IgD-negative memory B cell (primary cell): ENCODE results near the gene CYLD. TPM values are rescaled to one million over a fixed set of nuclear protein-coding genes. Genes with fewer than 3 reads are reported as not detected.

Experiments
- H3K27ac Mint-ChIP-seq, 3 donors: one replicate each; pipeline ENCODE4 v1.8.0; 2020 to 2022; ENCODE audit warnings: mild to moderate bottlenecking in 3 of 3, mixed read lengths in 3 of 3, moderate library complexity in 1 of 3
- H3K27me3 Mint-ChIP-seq: one replicate; pipeline ENCODE4 v1.8.0; 2021; ENCODE audit warnings: mixed read lengths
- H3K36me3 Mint-ChIP-seq: one replicate; pipeline ENCODE4 v1.8.0; 2020; ENCODE audit warnings: mild to moderate bottlenecking, mixed read lengths
- H3K4me1 Mint-ChIP-seq, 3 donors: one replicate each; pipeline ENCODE4 v1.8.0; 2020 to 2022; ENCODE audit warnings: mixed read lengths in 3 of 3, mild to moderate bottlenecking in 1 of 3
- H3K4me3 Mint-ChIP-seq, 4 donors: one replicate each; pipeline ENCODE4 v1.8.0; 2020 to 2022; ENCODE audit warnings: mild to moderate bottlenecking in 4 of 4, mixed read lengths in 4 of 4, moderate library complexity in 3 of 4
- H3K9me3 Mint-ChIP-seq, 3 donors: one replicate each; pipeline ENCODE4 v1.8.0; 2020 to 2021; ENCODE audit warnings: mixed read lengths in 3 of 3, mild to moderate bottlenecking in 1 of 3
- polyA plus RNA-seq: library from polyadenylated mRNA; unstranded; fragments of 300-500 nt; fragmentation: Illumina TruSeq; gene quantifications from one replicate; pipeline ENCODE4 v1.2.3, GENCODE V29; 2021

The CYLD gene
- polyA plus RNA-seq, 1 donor from 2014 or later, result 78.2 TPM

- H3K36me3 Mint-ChIP-seq, result no peaks in the 10 kb centered on the region
- H3K4me3 Mint-ChIP-seq, result peak overlapping the region; percentile 65 to 94 (median 84)
- peaks cover 0 to 8% (median 3%) of the 10 kb centered on the region in 3 donors for H3K4me1 Mint-ChIP-seq
- H3K27ac Mint-ChIP-seq, result no peak overlapping the region
- peaks cover 32% of the 10 kb centered on the region for H3K27me3 Mint-ChIP-seq
- peaks cover 0 to 2% (median 0%) of the 10 kb centered on the region in 3 donors for H3K9me3 Mint-ChIP-seq
These were observed 98.2 kb downstream of the CYLD start for GRCh38 chr16:50839920-50840729.

- Mint-ChIP-seq H3K9me3 (peaks cover 0 to 2% (median 0%) of the 10 kb centered on the region in 3 donors), H3K4me1 (peaks cover 0 to 8% (median 3%) of the 10 kb centered on the region in 3 donors), H3K27me3 (peaks cover 36% of the 10 kb centered on the region), H3K4me3 (peak overlapping the region; percentile 65 to 94 (median 84)), H3K27ac (no peak overlapping the region), H3K36me3 (no peaks in the 10 kb centered on the region)
These were observed 99.4 kb downstream of the CYLD start for GRCh38 chr16:50841081-50841886.

GRCh38 chr16:50842013-50842505, 100.2 kb downstream of the CYLD start:
- Mint-ChIP-seq H3K4me1 (peaks cover 0 to 8% (median 3%) of the 10 kb centered on the region in 3 donors), H3K36me3 (no peaks in the 10 kb centered on the region), H3K27me3 (peaks cover 36% of the 10 kb centered on the region), H3K27ac (no peak overlapping the region), H3K4me3 (peak overlapping the region in 3 of 4 donors; percentile 36 to 94 (median 65)), H3K9me3 (peaks cover 0 to 2% (median 0%) of the 10 kb centered on the region in 3 donors)

- peaks cover 36% of the 10 kb centered on the region for H3K27me3 Mint-ChIP-seq
- H3K9me3 Mint-ChIP-seq, result peaks cover 0 to 2% (median 0%) of the 10 kb centered on the region in 3 donors
- peaks cover 0 to 8% (median 3%) of the 10 kb centered on the region in 3 donors for H3K4me1 Mint-ChIP-seq
- no peak overlapping the region for H3K27ac Mint-ChIP-seq
- no peaks in the 10 kb centered on the region for H3K36me3 Mint-ChIP-seq
- H3K4me3 Mint-ChIP-seq, result peak overlapping the region in 2 of 4 donors; percentile 8 to 57
These were observed 100.7 kb downstream of the CYLD start for GRCh38 chr16:50842589-50842988.

- Mint-ChIP-seq H3K4me3 (no peak overlapping the region), H3K36me3 (no peaks in the 10 kb centered on the region), H3K27me3 (peaks cover 29% of the 10 kb centered on the region)
These were observed 103.0 kb downstream of the CYLD start for GRCh38 chr16:50844840-50845239.

GRCh38 chr16:50845296-50845695, 103.4 kb downstream of the CYLD start:
- no peak overlapping the region for H3K27ac Mint-ChIP-seq
- H3K27me3 Mint-ChIP-seq, result peaks cover 24% of the 10 kb centered on the region
- no peak overlapping the region for H3K4me3 Mint-ChIP-seq
- H3K36me3 Mint-ChIP-seq, result no peaks in the 10 kb centered on the region
- peaks cover 0 to 8% (median 3%) of the 10 kb centered on the region in 3 donors for H3K4me1 Mint-ChIP-seq
- H3K9me3 Mint-ChIP-seq, result no peaks in the 10 kb centered on the region

More at GRCh38 chr16:50844840-50845239, 103.0 kb downstream of the CYLD start:
- Mint-ChIP-seq H3K9me3 (no peaks in the 10 kb centered on the region), H3K4me1 (peaks cover 0 to 8% (median 3%) of the 10 kb centered on the region in 3 donors), H3K27ac (no peak overlapping the region)

- H3K4me3 Mint-ChIP-seq, result no peak overlapping the region
- H3K27me3 Mint-ChIP-seq, result peaks cover 20% of the 10 kb centered on the region
- H3K36me3 Mint-ChIP-seq, result no peaks in the 10 kb centered on the region
- H3K9me3 Mint-ChIP-seq, result no peaks in the 10 kb centered on the region
- H3K27ac Mint-ChIP-seq, result no peak overlapping the region
- H3K4me1 Mint-ChIP-seq, result peaks cover 0 to 5% (median 3%) of the 10 kb centered on the region in 3 donors
These were observed 104.6 kb downstream of the CYLD start for GRCh38 chr16:50846511-50846910.

- Mint-ChIP-seq H3K27ac (no peak overlapping the region), H3K27me3 (peaks cover 15% of the 10 kb centered on the region), H3K36me3 (no peaks in the 10 kb centered on the region), H3K4me3 (no peak overlapping the region), H3K4me1 (peaks cover 0 to 3% (median 3%) of the 10 kb centered on the region in 3 donors), H3K9me3 (no peaks in the 10 kb centered on the region)
These were observed 105.3 kb downstream of the CYLD start for GRCh38 chr16:50847166-50847565.

- Mint-ChIP-seq H3K36me3 (no peaks in the 10 kb centered on the region), H3K27me3 (peaks cover 9% of the 10 kb centered on the region), H3K4me1 (no peaks in the 10 kb centered on the region), H3K27ac (no peak overlapping the region), H3K4me3 (no peak overlapping the region), H3K9me3 (no peaks in the 10 kb centered on the region)
These were observed 107.0 kb downstream of the CYLD start for GRCh38 chr16:50848755-50849514.

Other genes starting within 250 kb of the CYLD start
- gene NKD1, start 193.7 kb upstream of the CYLD start, polyA plus RNA-seq, result not detected
- gene SNX20, start 60.8 kb upstream of the CYLD start, polyA plus RNA-seq, result 44.6 TPM
- gene NOD2, start 48.5 kb upstream of the CYLD start, polyA plus RNA-seq, result 0.86 TPM